ENCODE results near the gene PTPN5.

Gene PTPN5

GRCh38 chr11:18754308-18754707 lies 37.3 kb downstream of the PTPN5 start:
- H3K4me3 ChIP-seq (ENCODE audit: low read depth, low read length) = no peak overlapping the region
- no peak overlapping the region for H3K27ac ChIP-seq
- H3K36me3 ChIP-seq = no peaks in the 10 kb centered on the region
- H3K9me3 ChIP-seq (ENCODE audit: severe bottlenecking) = no peaks in the 10 kb centered on the region
- TF ChIP-seq CTCF (IDR thresholded peaks at IDR 0.05; ENCODE audit: low read depth, low read length) = no peak
- no peaks in the 10 kb centered on the region for H3K27me3 ChIP-seq (ENCODE audit: insufficient read depth, low read depth, severe bottlenecking)
- DNase-seq = no peak

- no peaks in the 10 kb centered on the region for H3K9me3 ChIP-seq (ENCODE audit: severe bottlenecking)
Observed at GRCh38 chr11:18752502-18752901, 39.1 kb downstream of the PTPN5 start.

GRCh38 chr11:18750944-18751343 lies 40.7 kb downstream of the PTPN5 start:
- DNase-seq = no peak
- H3K27me3 ChIP-seq (ENCODE audit: insufficient read depth, low read depth, severe bottlenecking) = no peaks in the 10 kb centered on the region
- H3K36me3 ChIP-seq = no peaks in the 10 kb centered on the region
- H3K9me3 ChIP-seq (ENCODE audit: severe bottlenecking) = no peaks in the 10 kb centered on the region
- TF ChIP-seq CTCF (IDR thresholded peaks at IDR 0.05; ENCODE audit: low read depth, low read length) = no peak
- no peak overlapping the region for H3K27ac ChIP-seq
- no peak overlapping the region for H3K4me3 ChIP-seq (ENCODE audit: low read depth, low read length)

More at GRCh38 chr11:18752502-18752901, 39.1 kb downstream of the PTPN5 start:
- no peak overlapping the region for H3K4me3 ChIP-seq (ENCODE audit: low read depth, low read length)
- no peaks in the 10 kb centered on the region for H3K36me3 ChIP-seq
- no peak for DNase-seq
- no peak for TF ChIP-seq CTCF (IDR thresholded peaks at IDR 0.05; ENCODE audit: low read depth, low read length)
- H3K27me3 ChIP-seq (ENCODE audit: insufficient read depth, low read depth, severe bottlenecking) = no peaks in the 10 kb centered on the region
- no peak overlapping the region for H3K27ac ChIP-seq

- no peak overlapping the region for H3K4me3 ChIP-seq (ENCODE audit: low read depth, low read length)
- no peaks in the 10 kb centered on the region for H3K36me3 ChIP-seq
- DNase-seq = no peak
- TF ChIP-seq CTCF (IDR thresholded peaks at IDR 0.05; ENCODE audit: low read depth, low read length) = no peak
- H3K27me3 ChIP-seq (ENCODE audit: insufficient read depth, low read depth, severe bottlenecking) = no peaks in the 10 kb centered on the region
- H3K27ac ChIP-seq = no peak overlapping the region
- no peaks in the 10 kb centered on the region for H3K9me3 ChIP-seq (ENCODE audit: severe bottlenecking)
Observed at GRCh38 chr11:18749681-18750319, 41.8 kb downstream of the PTPN5 start.

- TF ChIP-seq CTCF (IDR thresholded peaks at IDR 0.05; ENCODE audit: low read depth, low read length) = no peak
- no peak overlapping the region for H3K4me3 ChIP-seq (ENCODE audit: low read depth, low read length)
- no peak overlapping the region for H3K27ac ChIP-seq
- H3K36me3 ChIP-seq = no peaks in the 10 kb centered on the region
- H3K9me3 ChIP-seq (ENCODE audit: severe bottlenecking) = no peaks in the 10 kb centered on the region
- DNase-seq = no peak
- no peaks in the 10 kb centered on the region for H3K27me3 ChIP-seq (ENCODE audit: insufficient read depth, low read depth, severe bottlenecking)
Observed at GRCh38 chr11:18748766-18749365, 42.7 kb downstream of the PTPN5 start.

- no peaks in the 10 kb centered on the region for H3K27me3 ChIP-seq (ENCODE audit: insufficient read depth, low read depth, severe bottlenecking)
- no peak overlapping the region for H3K4me3 ChIP-seq (ENCODE audit: low read depth, low read length)
- DNase-seq = no peak
- no peaks in the 10 kb centered on the region for H3K9me3 ChIP-seq (ENCODE audit: severe bottlenecking)
- no peak for TF ChIP-seq CTCF (IDR thresholded peaks at IDR 0.05; ENCODE audit: low read depth, low read length)
- H3K36me3 ChIP-seq = no peaks in the 10 kb centered on the region
- H3K27ac ChIP-seq = no peak overlapping the region
Observed at GRCh38 chr11:18745251-18745650, 46.3 kb downstream of the PTPN5 start.
